Heart left ventricle (tissue), 16 donors: ENCODE measurements around the gene SMCR8. TPM values are rescaled to one million over a fixed set of nuclear protein-coding genes. Genes with fewer than 3 reads are reported as not detected.
A peak's percentile ranks its signal among the peaks of the same experiment; 100 is the strongest.

Experiments
- ATAC-seq, 4 donors: fragments of 200-7000 bp; cut with Tn5 transposase; one replicate each; pipeline ENCODE4 v1.9.1; 2020 to 2022; ENCODE audit warnings: moderate library complexity in 4 of 4, mild to moderate bottlenecking in 3 of 4, moderate number of reproducible peaks in 1 of 4
- DNase-seq, 5 donors: peaks; one replicate each; pipeline ENCODE4 v3.0.0-alpha.2; 2020
- H3K27ac ChIP-seq, 12 donors: fragments of 200-600 bp; sonication (generic) in 4 of 12; one replicate each; pipeline versions ENCODE4 v1.5.0 to v1.8.0; 2016 to 2022; ENCODE audit warnings: mild to moderate bottlenecking in 2 of 12
- H3K27me3 ChIP-seq, 9 donors: fragments of 200-600 bp; sonication (generic) in 2 of 9; one replicate each; pipeline versions ENCODE4 v1.5.1 to v1.8.0; 2016 to 2022; ENCODE audit warnings: mild to moderate bottlenecking in 3 of 9
- H3K36me3 ChIP-seq, 9 donors: fragments of 200-600 bp; sonication (generic) in 2 of 9; one replicate each; pipeline versions ENCODE4 v1.5.0 to v1.8.0; 2018 to 2022; ENCODE audit warnings: mild to moderate bottlenecking in 2 of 9
- H3K4me1 ChIP-seq, 12 donors: fragments of 200-600 bp; sonication (generic) in 4 of 12; one replicate each; pipeline versions ENCODE4 v1.5.0 to v1.8.0; 2016 to 2022; ENCODE audit warnings: mild to moderate bottlenecking in 3 of 12
- H3K4me3 ChIP-seq, 12 donors: fragments of 200-600 bp; sonication (generic) in 4 of 12; one replicate each; pipeline versions ENCODE4 v1.5.0 to v1.8.0; 2017 to 2022; ENCODE audit warnings: mild to moderate bottlenecking in 9 of 12, moderate library complexity in 4 of 12
- H3K9me3 ChIP-seq, 12 donors: fragments of 200-600 bp; sonication (generic) in 4 of 12; one replicate each; pipeline versions ENCODE4 v1.5.0 to v1.8.0; 2016 to 2022; ENCODE audit warnings: mild to moderate bottlenecking in 1 of 12
- CTCF ChIP-seq, 12 donors: fragments of 200-600 bp; sonication (generic) in 4 of 12; IDR thresholded peaks; one replicate each; pipeline versions ENCODE4 v1.5.0 to v1.8.0; 2018 to 2022; ENCODE audit warnings: antibody characterized with exemption in 12 of 12, mild to moderate bottlenecking in 5 of 12
- POLR2A ChIP-seq, 2 donors: fragments of 450-650 bp; IDR thresholded peaks; one replicate each; pipeline ENCODE4 v1.6.1; 2017; ENCODE audit warnings: antibody characterized with exemption in 2 of 2, mild to moderate bottlenecking in 2 of 2, moderate library complexity in 2 of 2
- WGBS, 4 donors: extraction: QIAGEN DNeasy Blood & Tissue Kit in 2 of 4; methylation state at CpG; one replicate each; pipeline versions ENCODE4 v1.1.5 to v1.1.7; 2013 to 2018; 5-methylcytosine and 5-hydroxymethylcytosine counted together
- intact Hi-C, 10 donors: fragments of 100-400 bp; cut with DNase I; formaldehyde crosslinking; loops; one replicate each; pipeline versions ENCODE4 v1.11.1 to v1.14.2; 2022
- long read RNA-seq, 3 donors: library from polyadenylated mRNA; unstranded; transcript quantifications; one replicate each; pipeline ENCODE4 v2.0.0, GENCODE V29; 2020 to 2021
- polyA plus RNA-seq, 2 donors: library from polyadenylated mRNA; stranded (reverse); fragments of 200-250 nt; gene quantifications; one replicate each; pipeline ENCODE4 v1.2.3, GENCODE V29; 2013
- total RNA-seq, 9 donors: library from RNA; depleted of rRNA in 2 of 9; stranded (reverse); fragments of >200 nt in 2 of 9; fragmentation: NEBNext Ultra II Directional in 3 of 9; extraction: Animal tissue kit (Norgen Biotek cat#: 25700) in 3 of 9; gene quantifications; one replicate each; pipeline versions ENCODE4 v1.1.0 to v1.2.4, GENCODE V29; 2016 to 2023
- donor health status: ischemic (EF 13 %, LVEDD 7.1; RV severe dilation, severe dysfunction).
- donor health status: healthy with polysubstance abuse.
- donor health status: DM: no; HTN: yes; CAD: no.
- donor health status: DM: no; HTN: no; CAD: no.
- donor health status: ischemic (EF 25% LVEDD 6.9; RV normal size, moderate dysfunction).
- donor health status: ischemic (EF 25% LVEDD 5.7; RV mildly dilated, moderate dysfunction).
- donor health status: healthy.
- donor health status: DM: yes; HTN: yes; CAD: no.
- donor health status: ischemic (EF 35%, LVEDD 5.7; RV mildly dilated, moderate dysfunction).
- donor health status: nonischemic (EF 11% LVEDD 7.7; RV severe dilation, severe dysfunction).
- donor health status: DM: yes; HTN: yes; CAD: no.
- donor health status: PGD.
- donor health status: ischemic (EF 29% LVEDD 5.4; RV normal size, mild dysfunction).
- donor health status: nonischemic (EF 23%, LVEDD 6.1; RV moderate dilation, normal function).

The SMCR8 gene
- total RNA-seq (10 to 100 TPM in 8 of 9 donors, 1 to 10 TPM in 1; 9.7 to 17.6 (median 13.1) TPM), polyA plus RNA-seq (10 to 100 TPM in 1 of 2 donors, 1 to 10 TPM in 1; 2.9 to 10.7 TPM)
- long read RNA-seq, donor 1, full-length matches to known transcripts, result 1 of 4 reads
- long read RNA-seq, donor 1, partial matches to known transcripts, result 0 of 4 reads
- long read RNA-seq, donor 1, other reads (novel, unspliced or antisense), result 3 of 4 reads
- long read RNA-seq, donor 2, full-length matches to known transcripts, result 1 of 3 reads
- long read RNA-seq, donor 2, partial matches to known transcripts, result 0 of 3 reads
- long read RNA-seq, donor 2, other reads (novel, unspliced or antisense), result 2 of 3 reads
- long read RNA-seq, donor 3, full-length matches to known transcripts, result 2 of 5 reads
- long read RNA-seq, donor 3, partial matches to known transcripts, result 0 of 5 reads
- long read RNA-seq, donor 3, other reads (novel, unspliced or antisense), result 3 of 5 reads

GRCh38 chr17:18314731-18315561 lies at the start of gene SMCR8, which contains the start of gene TOP3A:
Gene SMCR8 (plus strand): TSS chr17:18315293. CDS start chr17:18315790, 497 bp downstream.
Gene TOP3A (minus strand): TSS chr17:18314994. CDS start chr17:18314778, 216 bp downstream.
- H3K9me3 ChIP-seq, result no peaks in the 10 kb centered on the region
- intact Hi-C loops, result loop anchor here in 9 of 10 donors (2.0 to 10.0 kb wide), 9 partner anchors 50 to 133 kb away; partner anchors contain the start of genes MIEF2 (in 4 of the 9), LLGL1 (in 2 of the 9), ALKBH5 (in 1 of the 9) and FLII (in 1 of the 9)

GRCh38 chr17:18267366-18267765 lies 47.7 kb upstream of the SMCR8 start:
- WGBS, 4 donors, result 79 to 96% (median 80%) methylated on average over 5 to 10 of the region's 10 CpGs
- H3K4me1 ChIP-seq, result peaks cover 0 to 9% (median 8%) of the 10 kb centered on the region in 12 donors
- H3K4me3 ChIP-seq, result no peak overlapping the region
- intact Hi-C loops, result loop anchor here in 1 of 10 donors (10.0 kb wide), 1 partner anchor 47 kb away; the partner anchor contains the start of genes SMCR8 and TOP3A
- ATAC-seq, result no peak
- no peak for DNase-seq
- TF ChIP-seq POLR2A (IDR thresholded peaks at IDR 0.05), result no peak
- TF ChIP-seq CTCF (IDR thresholded peaks at IDR 0.05), result no peak
- no peaks in the 10 kb centered on the region for H3K9me3 ChIP-seq
- no peaks in the 10 kb centered on the region for H3K27me3 ChIP-seq
- no peak overlapping the region for H3K27ac ChIP-seq
- H3K36me3 ChIP-seq, result peaks cover 0 to 45% (median 34%) of the 10 kb centered on the region in 9 donors

More at GRCh38 chr17:18314731-18315561, at the start of gene SMCR8, which contains the start of gene TOP3A:
- Histone ChIP-seq H3K4me1 (peaks cover 11 to 73% (median 61%) of the 10 kb centered on the region in 12 donors), H3K4me3 (peak within 1 kb of the TSS; percentile 54 to 96 (median 87)), H3K36me3 (peaks cover 0 to 53% (median 28%) of the 10 kb centered on the region in 9 donors), H3K27me3 (no peaks in the 10 kb centered on the region), H3K27ac (peak within 1 kb of the TSS; percentile 26 to 95 (median 86))
- peak; percentile 98 for ATAC-seq
- DNase-seq, result peak; percentile 97 to 98 (median 98)
- 0 to 1% (median 1%) methylated on average over 44 to 78 of the region's 78 CpGs for WGBS, 4 donors
- peak in 1 of 2 donors; percentile 34 for TF ChIP-seq POLR2A (IDR thresholded peaks at IDR 0.05)
- peak in 1 of 12 donors; percentile 6 for TF ChIP-seq CTCF (IDR thresholded peaks at IDR 0.05)

- H3K9me3 ChIP-seq, result no peaks in the 10 kb centered on the region
- TF ChIP-seq CTCF (IDR thresholded peaks at IDR 0.05), result no peak
- TF ChIP-seq POLR2A (IDR thresholded peaks at IDR 0.05), result no peak
- 49 to 55% (median 53%) methylated on average over 12 to 14 of the region's 14 CpGs for WGBS, 4 donors
- no peak overlapping the region for H3K27ac ChIP-seq
- peaks cover 0 to 3% (median under 1%) of the 10 kb centered on the region in 12 donors for H3K4me1 ChIP-seq
- intact Hi-C loops, result loop anchor here in 1 of 10 donors (10.0 kb wide), 1 partner anchor 47 kb away; the partner anchor contains the start of genes SMCR8 and TOP3A
- H3K27me3 ChIP-seq, result no peaks in the 10 kb centered on the region
- ATAC-seq (peak in 1 of 4 donors; percentile 23), DNase-seq (no peak)
- no peak overlapping the region for H3K4me3 ChIP-seq
- H3K36me3 ChIP-seq, result peaks cover 0 to 41% (median 31%) of the 10 kb centered on the region in 9 donors
Observed at GRCh38 chr17:18267927-18268711, 47.0 kb upstream of the SMCR8 start.
